HepG2 (cell line): ENCODE results near the gene NCKAP1. TPM values are rescaled to one million over a fixed set of nuclear protein-coding genes. Genes with fewer than 3 reads are reported as not detected.

ENCODE experiments used
- ATAC-seq: fragments of 200-7000 bp; cut with Tn5 transposase; 3 replicates; pipeline ENCODE4 v1.9.1; 2020; ENCODE audit warnings: mild to moderate bottlenecking, moderate library complexity
- BruUV-seq: library from RNA; stranded (reverse); fragments of 400-500 nt; replicated peaks from 2 replicates; lab custom pipeline; 2021; lab: Mats Ljungman, UMichigan
- CTCF ChIA-PET: fragments of 300-600 bp; formaldehyde crosslinking; extraction: SDS; loops from one replicate; lab custom pipeline; 2021; ENCODE audit warnings: low total read pairs, inconsistent platforms, low intra/inter-chr PET ratio; lab: Yijun Ruan, JAX
- POLR2A ChIA-PET: fragments of 350-600 bp; sonication (Branson Sonifier 250); formaldehyde crosslinking; loops from one replicate; lab custom pipeline; 2020; ENCODE audit warnings: antibody characterized with exemption, inconsistent platforms; lab: Yijun Ruan, JAX
- DNase-seq: peaks from one replicate; pipeline ENCODE4 v3.0.0-alpha.2; 2015; ENCODE audit warnings: low spot score
- FAIRE-seq: peaks from 3 replicates; lab custom pipeline; 2011; peaks lifted over from hg19 to GRCh38; lab: Jason Lieb, UNC
- H2AFZ ChIP-seq: one replicate; pipeline ENCODE4 v1.6.1; 2011; ENCODE audit warnings: low read length, inconsistent platforms
- H3K27ac ChIP-seq: fragments of 300-600 bp; 3 replicates; pipeline ENCODE4 v1.8.0; 2011; ENCODE audit warnings: mixed run types, mild to moderate bottlenecking, mixed read lengths, low read length, inconsistent platforms; ENCODE audit not compliant: insufficient read depth; ENCODE audit errors: extremely low read length
- H3K27me3 ChIP-seq, 2 experiments: fragments of 200-600 bp in 1 of 2; 2 replicates in 1 of 2; 3 replicates in 1 of 2; pipeline versions ENCODE4 v1.6.0 to v1.8.0; 2011; ENCODE audit warnings: low read length in 2 of 2, mild to moderate bottlenecking in 2 of 2, moderate library complexity in 2 of 2, inconsistent platforms in 1 of 2; ENCODE audit not compliant: insufficient read depth in 2 of 2, control insufficient read depth in 1 of 2
- H3K36me3 ChIP-seq, 2 experiments: fragments of 200-600 bp in 1 of 2; replicated peaks in 1 of 2; 2 replicates in 1 of 2; 3 replicates in 1 of 2; pipeline versions ENCODE4 v1.5.1 to v1.8.0; 2011; ENCODE audit warnings: low read length in 2 of 2, inconsistent platforms in 1 of 2; ENCODE audit not compliant: insufficient read depth in 2 of 2, control insufficient read depth in 1 of 2
- H3K4me1 ChIP-seq: 2 replicates; pipeline ENCODE4 v1.5.1; 2012; ENCODE audit warnings: low read length, inconsistent platforms; ENCODE audit not compliant: insufficient read depth
- H3K4me2 ChIP-seq: 2 replicates; pipeline ENCODE4 v1.6.0; 2011; ENCODE audit warnings: low read depth, low read length, inconsistent platforms
- H3K4me3 ChIP-seq, 3 experiments: fragments of 200-600 bp in 1 of 3; sonication (generic), shearing (Covaris generic) in 1 of 3; replicated peaks in 1 of 3; 2 replicates each; pipeline ENCODE4 v1.5.1; 2011 to 2016; ENCODE audit warnings: low read length in 3 of 3, inconsistent platforms in 2 of 3, low read depth in 2 of 3, mild to moderate bottlenecking in 2 of 3, control low read depth in 1 of 3, mixed read lengths in 1 of 3; ENCODE audit not compliant: insufficient read depth in 1 of 3
- H3K79me2 ChIP-seq: one replicate; pipeline ENCODE4 v1.6.1; 2011; ENCODE audit warnings: low read length, inconsistent platforms; ENCODE audit not compliant: insufficient read depth
- H3K9ac ChIP-seq: 2 replicates; pipeline ENCODE4 v1.6.0; 2011; ENCODE audit warnings: mild to moderate bottlenecking, low read depth, low read length, inconsistent platforms; ENCODE audit not compliant: insufficient read depth
- H3K9me3 ChIP-seq: 2 replicates; pipeline ENCODE4 v1.5.1; 2012; ENCODE audit warnings: mild to moderate bottlenecking, low read length
- H4K20me1 ChIP-seq: 2 replicates; pipeline ENCODE4 v1.6.0; 2011; ENCODE audit warnings: inconsistent platforms, mild to moderate bottlenecking, low read length, moderate library complexity; ENCODE audit not compliant: insufficient read depth
- EED ChIP-seq: sonication (generic); formaldehyde crosslinking; IDR thresholded peaks from 2 replicates; pipeline ENCODE4 v1.5.0; 2020; ENCODE audit warnings: mild to moderate bottlenecking, missing genetic modification reagents
- KIAA2018 ChIP-seq: sonication (generic); formaldehyde crosslinking; IDR thresholded peaks from 2 replicates; pipeline ENCODE4 v1.5.0; 2020; ENCODE audit warnings: mild to moderate bottlenecking, missing genetic modification reagents, borderline replicate concordance
- NFE2 ChIP-seq: sonication (generic); formaldehyde crosslinking; IDR thresholded peaks from 2 replicates; pipeline ENCODE4 v1.4.0; 2020; ENCODE audit warnings: missing genetic modification reagents
- ZNF562 ChIP-seq: sonication (generic); formaldehyde crosslinking; IDR thresholded peaks from 2 replicates; pipeline ENCODE4 v1.8.0; 2022; ENCODE audit warnings: missing genetic modification reagents, borderline replicate concordance
- WGBS: methylation state at CpG from one replicate; pipeline ENCODE4 v1.1.6; 2017; ENCODE audit warnings: low lambda C conversion rate; 5-methylcytosine and 5-hydroxymethylcytosine counted together
- in situ Hi-C: cut with HindIII; loops from 2 replicates; pipeline ENCODE4 v1.10.0; 2017; ENCODE audit warnings: low pct_unique_long_range_greater_than_20kb; ENCODE audit not compliant: extremely low pct_ligation_motif_present
- intact Hi-C: fragments of 100-400 bp; cut with micrococcal nuclease; formaldehyde crosslinking; loops from one replicate; pipeline ENCODE4 v1.10.0; 2022; ENCODE audit not compliant: unreplicated experiment
- polyA plus RNA-seq, 8 experiments: library from polyadenylated mRNA; depleted of rRNA in 3 of 8; stranded (reverse) in 7 of 8; unstranded in 1 of 8; fragments of >200 nt; fragmentation: Illumina TruSeq in 4 of 8; extraction: Trizol in 4 of 8; gene quantifications; 2 replicates each; pipeline versions ENCODE4 v1.2.1 to v1.2.3, GENCODE V29; 2011 to 2016; ENCODE audit warnings: low read depth in 4 of 8, missing spikeins in 1 of 8, mixed read lengths in 1 of 8; ENCODE audit not compliant: insufficient read depth in 1 of 8
- total RNA-seq, 5 experiments: library from RNA; depleted of rRNA; stranded (reverse); fragments of >200 nt; fragmentation: Illumina TruSeq; extraction: Trizol; gene quantifications; 2 replicates each; pipeline ENCODE4 v1.2.3, GENCODE V29; 2016; ENCODE audit warnings: low read depth in 1 of 5

The NCKAP1 gene
- total and polyA plus RNA-seq, 2 of the 13 experiments (the other 11 are each of a cell fraction or from before 2014, with no cell fraction given), result 72.1 to 96.3 TPM

DNA sequence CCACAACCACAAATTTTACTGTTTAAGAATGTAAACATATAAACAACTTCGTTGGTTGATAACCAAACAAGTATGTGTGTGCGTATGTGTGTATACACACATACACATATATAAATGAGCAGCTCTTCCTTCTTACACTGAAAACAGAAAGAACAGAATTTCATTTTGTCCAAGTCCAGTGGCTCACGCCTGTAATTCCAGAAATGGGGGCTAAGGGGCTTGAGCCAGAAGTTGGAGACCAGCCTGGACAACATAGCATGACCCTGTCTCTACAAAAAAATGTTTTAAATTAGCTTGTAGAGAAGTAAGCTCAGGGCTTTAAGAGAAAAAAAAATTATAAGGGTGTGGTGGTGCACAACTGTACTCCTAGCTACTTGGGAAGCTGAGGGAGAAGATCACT is 12.3 kb downstream of the NCKAP1 start (continued):
- TF ChIP-seq KIAA2018 (no peak), NFE2 (CRISPR knock-in tag) (no peak)

GRCh38 chr2:183024339-183025095 is 13.7 kb downstream of the NCKAP1 start:
- in situ Hi-C loops, result no loop called here

More at GRCh38 chr2:183024339-183025095, 13.7 kb downstream of the NCKAP1 start:
- Histone ChIP-seq H3K9me3 (no peaks in the 10 kb centered on the region), H3K27me3 (no peaks in the 10 kb centered on the region), H2AFZ (no peak overlapping the region), H3K36me3 (peaks cover 3 to 28% of the 10 kb centered on the region in 2 experiments; a peak in 3 of 5 replicates), H3K4me2 (no peak overlapping the region), H3K4me1 (peaks cover 16% of the 10 kb centered on the region; the same call in 1 of the 2 replicates), H3K27ac (no peak overlapping the region), H3K79me2 (peaks cover 96% of the 10 kb centered on the region), H3K4me3 (no peak overlapping the region), H3K9ac (no peak overlapping the region), H4K20me1 (peaks cover 20% of the 10 kb centered on the region)
- intact Hi-C loops, result no loop called here
- DNase-seq, result no peak
- TF ChIP-seq EED (CRISPR knock-in tag) (no peak), ZNF562 (0 out of 2 replicates have a peak, but pooled peaks have one; percentile 33)
- no peak for ATAC-seq
- 95% methylated on average over 8 of the region's 8 CpGs for WGBS
- no TSS peak for BruUV-seq
- ChIA-PET CTCF (no interaction called here), POLR2A (no interaction called here)
- no peak for FAIRE-seq
